ENCODE results near the gene GNG2. TPM values are rescaled to one million over a fixed set of nuclear protein-coding genes. Genes with fewer than 3 reads are reported as not detected.

GNG2 gene
- polyA plus RNA-seq, 1 of the 3 experiments (the other 2 are of a cell fraction) = 17.8 TPM

DNA sequence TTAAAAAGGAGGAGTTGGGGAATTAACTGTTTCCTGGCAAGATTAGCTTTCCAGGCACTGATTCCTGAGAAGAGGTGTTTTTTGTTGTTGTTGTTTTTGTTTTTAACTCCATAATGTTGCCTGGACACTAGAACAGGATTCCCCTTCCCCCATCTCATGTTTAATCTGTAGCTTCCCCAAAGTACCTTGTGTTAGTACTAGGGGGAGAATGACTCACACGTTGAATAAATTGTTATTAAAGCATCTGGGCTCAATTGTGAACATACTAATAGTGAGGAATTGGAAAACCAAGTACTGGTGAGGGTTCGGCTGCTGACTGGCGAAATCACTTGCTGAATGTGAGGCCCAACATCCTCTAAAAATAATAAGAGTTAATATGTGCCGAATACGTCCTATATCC lies 1.3 kb upstream of the GNG2 start:
- Histone ChIP-seq H3K9me3 (no peaks in the 10 kb centered on the region), H3K27me3 (ENCODE audit: insufficient read depth) (no peaks in the 10 kb centered on the region), H3K27ac (ENCODE audit: low read depth in 2 of 2, low read length in 1 of 2) (no peak overlapping the region), H4K20me1 (ENCODE audit: insufficient read depth) (no peaks in the 10 kb centered on the region), H3K9ac (no peak overlapping the region), H2AFZ (ENCODE audit: low read depth) (no peak overlapping the region), H3K4me3 (ENCODE audit: low read depth in 2 of 2, low read length in 1 of 2) (no peak overlapping the region), H3K9me2 (no peaks in the 10 kb centered on the region), H3K36me3 (replicated peaks in 1 of 2; ENCODE audit: control insufficient read depth in 1 of 2, insufficient read depth in 2 of 2, low read length in 1 of 2) (no peaks in the 10 kb centered on the region), H3F3A (replicated peaks; ENCODE audit: insufficient read depth) (peaks cover 20% of the 10 kb centered on the region), H3K4me1 (ENCODE audit: control insufficient read depth in 1 of 2, insufficient read depth in 2 of 2, low read depth in 1 of 2, low read length in 1 of 2) (peaks cover 19 to 20% of the 10 kb centered on the region in 2 experiments), H3K79me2 (ENCODE audit: insufficient read depth) (peaks cover 30% of the 10 kb centered on the region), H3K4me2 (0 out of 2 replicates have a peak overlapping the region, but pooled peaks have one; percentile 80)
- TF ChIP-seq JUND (IDR thresholded peaks at IDR 0.05) = 0 out of 2 replicates have a peak, but pooled peaks have one; percentile 18
- TF ChIP-seq GABPA (IDR thresholded peaks at IDR 0.05; ENCODE audit: low read depth) = no peak
- TF ChIP-seq, protein P1, sequence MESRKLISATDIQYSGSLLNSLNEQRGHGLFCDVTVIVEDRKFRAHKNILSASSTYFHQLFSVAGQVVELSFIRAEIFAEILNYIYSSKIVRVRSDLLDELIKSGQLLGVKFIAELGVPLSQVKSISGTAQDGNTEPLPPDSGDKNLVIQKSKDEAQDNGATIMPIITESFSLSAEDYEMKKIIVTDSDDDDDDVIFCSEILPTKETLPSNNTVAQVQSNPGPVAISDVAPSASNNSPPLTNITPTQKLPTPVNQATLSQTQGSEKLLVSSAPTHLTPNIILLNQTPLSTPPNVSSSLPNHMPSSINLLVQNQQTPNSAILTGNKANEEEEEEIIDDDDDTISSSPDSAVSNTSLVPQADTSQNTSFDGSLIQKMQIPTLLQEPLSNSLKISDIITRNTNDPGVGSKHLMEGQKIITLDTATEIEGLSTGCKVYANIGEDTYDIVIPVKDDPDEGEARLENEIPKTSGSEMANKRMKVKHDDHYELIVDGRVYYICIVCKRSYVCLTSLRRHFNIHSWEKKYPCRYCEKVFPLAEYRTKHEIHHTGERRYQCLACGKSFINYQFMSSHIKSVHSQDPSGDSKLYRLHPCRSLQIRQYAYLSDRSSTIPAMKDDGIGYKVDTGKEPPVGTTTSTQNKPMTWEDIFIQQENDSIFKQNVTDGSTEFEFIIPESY (IDR thresholded peaks at IDR 0.05; ENCODE audit: borderline replicate concordance, low read depth) = no peak
- TF ChIP-seq EZH2phosphoT487 (IDR thresholded peaks at IDR 0.05; ENCODE audit: borderline replicate concordance, low read depth) = no peak
- TF ChIP-seq USF1 (IDR thresholded peaks at IDR 0.05; ENCODE audit: borderline replicate concordance, low read depth) = no peak
- TF ChIP-seq RCOR1 (IDR thresholded peaks at IDR 0.05; ENCODE audit: low read length) = no peak
- TF ChIP-seq MEF2A (IDR thresholded peaks at IDR 0.05; ENCODE audit: borderline replicate concordance, low read depth) = no peak
- no peak for TF ChIP-seq CHD2 (IDR thresholded peaks at IDR 0.05; ENCODE audit: low read length, partially characterized antibody)
- no peak for TF ChIP-seq TAF1 (IDR thresholded peaks at IDR 0.05; ENCODE audit: borderline replicate concordance, low read depth, low read length)
- no peak for TF ChIP-seq EP300 (IDR thresholded peaks at IDR 0.05; ENCODE audit: borderline replicate concordance in 1 of 2, low read depth in 1 of 2, low read length in 1 of 2)
- no peak for TF ChIP-seq FOXM1 (IDR thresholded peaks at IDR 0.05; ENCODE audit: low read depth)
- no peak for TF ChIP-seq RAD21 (IDR thresholded peaks at IDR 0.05; ENCODE audit: low read length)
- no peak for TF ChIP-seq SIN3A (IDR thresholded peaks at IDR 0.05; ENCODE audit: borderline replicate concordance, low read depth, low read length)
- TF ChIP-seq GATA2 (CRISPR knock-in tag; IDR thresholded peaks at IDR 0.05) = no peak
- no peak for TF ChIP-seq NRF1 (IDR thresholded peaks at IDR 0.05; ENCODE audit: low read depth, low read length)
- TF ChIP-seq REST (IDR thresholded peaks at IDR 0.05; ENCODE audit: low read depth, low read length) = no peak
- TF ChIP-seq FOXJ3 (CRISPR knock-in tag; IDR thresholded peaks at IDR 0.05) = no peak
- TF ChIP-seq RXRA (IDR thresholded peaks at IDR 0.05; ENCODE audit: borderline replicate concordance, low read depth) = no peak
- TF ChIP-seq, protein P2, sequence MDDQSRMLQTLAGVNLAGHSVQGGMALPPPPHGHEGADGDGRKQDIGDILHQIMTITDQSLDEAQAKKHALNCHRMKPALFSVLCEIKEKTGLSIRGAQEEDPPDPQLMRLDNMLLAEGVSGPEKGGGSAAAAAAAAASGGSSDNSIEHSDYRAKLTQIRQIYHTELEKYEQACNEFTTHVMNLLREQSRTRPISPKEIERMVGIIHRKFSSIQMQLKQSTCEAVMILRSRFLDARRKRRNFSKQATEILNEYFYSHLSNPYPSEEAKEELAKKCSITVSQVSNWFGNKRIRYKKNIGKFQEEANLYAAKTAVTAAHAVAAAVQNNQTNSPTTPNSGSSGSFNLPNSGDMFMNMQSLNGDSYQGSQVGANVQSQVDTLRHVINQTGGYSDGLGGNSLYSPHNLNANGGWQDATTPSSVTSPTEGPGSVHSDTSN (IDR thresholded peaks at IDR 0.05) = no peak
- TF ChIP-seq TCF12 (IDR thresholded peaks at IDR 0.05) = peak; percentile 24; the same call in 1 of the 2 replicates
- TF ChIP-seq FOSL2 (IDR thresholded peaks at IDR 0.05; ENCODE audit: borderline replicate concordance, low read depth) = peak; percentile 41; the same call in 1 of the 2 replicates
- TF ChIP-seq USF2 (IDR thresholded peaks at IDR 0.05; ENCODE audit: borderline replicate concordance, low read depth, low read length) = no peak
- TF ChIP-seq YY1 (IDR thresholded peaks at IDR 0.05; ENCODE audit: low read depth) = no peak
- TF ChIP-seq POLR2AphosphoS5 (IDR thresholded peaks at IDR 0.05; ENCODE audit: low read depth, low read length) = no peak
- TF ChIP-seq TEAD4 (IDR thresholded peaks at IDR 0.05; ENCODE audit: borderline replicate concordance, insufficient read depth) = no peak
- no peak for TF ChIP-seq MAX (IDR thresholded peaks at IDR 0.05; ENCODE audit: low read depth)
- ChIA-PET POLR2A (no interaction called here), CTCF (interaction anchor here (2.4 to 4.9 kb wide), 2 partner anchors 79 to 120 kb away, joined by 9 to 35 read pairs; no protein-coding TSS in a partner anchor)
- DNase-seq = no peak
- 78% methylated on average over 5 of the region's 5 CpGs for WGBS (ENCODE audit: low lambda C conversion rate)

Measured in SK-N-SH (cell line).